Hepatic stellate cell (primary cell): ENCODE measurements around the gene SLC26A9.
"Not testable (repeated sequence)": the region's sequence is repeated elsewhere in the genome, so short reads cannot be mapped to it uniquely, and the experiment has no call there.

ENCODE experiments used
- DNase-seq: peaks from one replicate; pipeline ENCODE4 v3.0.0; 2011; ENCODE audit warnings: low spot score

The SLC26A9 gene

GRCh38 chr1:205924460-205924790, 18.8 kb downstream of the SLC26A9 start:
- DNase-seq = no peak

GRCh38 chr1:205923651-205924459, 19.4 kb downstream of the SLC26A9 start:
- no peak for DNase-seq

- no peak for DNase-seq
Observed at GRCh38 chr1:205922806-205923205, 20.4 kb downstream of the SLC26A9 start.

DNA sequence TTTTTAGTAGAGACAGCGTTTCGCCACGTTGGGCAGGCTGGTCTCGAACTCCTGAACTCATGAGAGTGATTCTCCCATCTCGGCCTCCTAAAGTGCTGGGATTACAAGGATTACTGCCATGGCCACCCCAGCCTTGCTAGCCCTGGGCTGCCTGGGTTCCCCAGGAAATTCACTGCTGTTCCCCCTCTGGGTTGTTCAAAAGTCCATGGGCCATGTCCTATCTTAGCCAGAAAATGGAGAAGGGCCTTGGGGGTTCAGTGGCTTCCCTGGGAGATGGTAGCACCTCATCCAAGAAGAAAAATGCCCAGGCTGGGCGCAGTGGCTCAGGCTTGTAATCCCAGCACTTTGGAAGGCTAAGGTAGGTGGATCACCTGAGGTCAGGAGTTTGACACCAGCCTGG, 20.9 kb downstream of the SLC26A9 start:
- no peak for DNase-seq

DNA sequence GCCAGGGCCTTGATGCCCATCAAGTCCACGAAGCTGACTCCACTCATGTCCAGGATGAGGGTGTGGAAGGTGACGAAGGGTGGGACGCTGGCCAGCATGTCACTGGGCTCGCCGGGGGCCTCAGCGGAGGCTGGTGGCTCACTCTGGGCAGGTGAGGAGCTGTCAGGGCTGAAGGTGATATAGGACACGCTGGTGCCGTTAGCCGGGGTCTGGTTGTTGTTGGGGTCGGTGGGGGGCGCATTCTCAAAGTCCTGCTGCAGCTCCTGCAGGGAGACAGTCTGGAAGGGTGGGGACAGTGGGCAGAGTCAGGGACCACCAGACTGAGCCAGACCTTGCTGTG, 21.7 kb downstream of the SLC26A9 start:
- DNase-seq = no peak

- DNase-seq = no peak
Observed at GRCh38 chr1:205920861-205921569, 22.2 kb downstream of the SLC26A9 start.

- peak; percentile 53 for DNase-seq
Observed at GRCh38 chr1:205920159-205920558, 23.1 kb downstream of the SLC26A9 start.

DNA sequence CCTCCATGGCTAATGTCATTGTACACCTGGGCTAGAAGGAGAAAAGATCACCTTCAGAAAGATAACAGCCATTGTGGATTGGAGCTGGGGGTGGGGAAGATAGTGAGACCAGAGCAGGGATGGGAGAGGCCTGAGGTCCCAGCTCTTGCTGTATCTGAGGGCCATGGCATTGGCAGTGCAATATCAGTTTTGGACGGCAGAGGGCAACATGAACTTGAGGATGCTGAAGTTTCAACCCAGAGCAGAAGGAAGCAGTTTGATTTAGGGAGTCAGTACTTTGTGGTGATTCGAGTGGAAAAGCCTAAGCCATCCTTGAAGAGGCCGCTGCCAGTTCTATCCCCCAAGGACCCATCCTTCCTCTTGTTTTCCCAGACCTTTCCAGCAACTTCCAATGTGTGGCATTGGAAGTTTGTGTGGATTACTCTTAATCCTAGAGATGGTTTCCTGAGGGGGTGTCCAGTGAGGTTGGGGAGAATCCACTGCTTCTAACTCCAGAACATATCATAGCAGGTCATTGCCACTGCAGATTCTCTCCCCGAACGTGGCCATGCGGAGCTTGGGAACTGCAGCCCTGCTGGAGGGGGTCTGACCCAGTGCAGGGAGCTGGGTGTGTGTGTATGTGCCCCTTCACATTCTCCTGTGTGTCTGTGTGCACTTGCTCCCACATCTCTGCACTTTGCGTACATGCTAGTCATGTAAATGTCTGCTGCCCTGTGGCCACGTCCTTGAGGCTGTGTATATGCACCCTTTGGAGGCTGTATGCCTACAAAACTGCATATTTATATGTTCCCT, 24.1 kb downstream of the SLC26A9 start:
- peak; percentile 83 for DNase-seq

DNA sequence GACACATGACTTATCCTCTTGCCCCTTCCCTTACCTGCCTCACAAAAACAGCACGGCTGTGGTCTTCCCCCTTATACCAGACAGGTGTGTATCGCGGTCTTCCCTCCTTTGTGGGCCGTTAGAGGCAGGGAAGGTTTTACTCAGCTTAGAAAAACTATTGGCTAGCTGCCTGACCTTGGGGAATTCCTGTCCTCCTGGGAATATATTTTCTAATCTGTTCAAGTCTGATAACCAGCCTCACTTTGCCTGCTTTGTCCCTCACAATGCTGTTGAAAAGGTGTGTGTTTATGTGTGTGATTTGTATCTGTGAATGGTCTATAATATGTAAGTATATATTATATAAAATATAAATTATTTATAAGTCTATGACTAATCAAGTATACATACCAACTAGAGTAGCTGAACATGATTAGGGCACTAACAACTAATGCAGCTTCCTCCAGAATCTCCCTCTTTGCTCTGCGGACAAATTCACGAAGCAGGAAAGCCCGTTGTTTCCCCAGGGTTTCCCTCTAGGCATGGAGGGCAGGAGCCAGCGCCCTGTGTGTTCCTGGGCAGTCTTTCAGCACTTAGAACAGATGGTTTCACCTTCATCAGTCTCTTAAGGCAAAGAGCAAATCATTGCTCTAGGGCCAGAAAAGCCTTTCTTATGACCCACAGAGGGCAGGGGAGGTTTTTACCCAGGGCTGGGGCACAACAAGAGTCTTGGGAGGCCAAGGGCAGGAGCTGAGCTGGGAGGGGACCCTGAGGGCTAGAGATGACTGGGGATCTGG, 25.6 kb downstream of the SLC26A9 start:
- DNase-seq = no peak

DNA sequence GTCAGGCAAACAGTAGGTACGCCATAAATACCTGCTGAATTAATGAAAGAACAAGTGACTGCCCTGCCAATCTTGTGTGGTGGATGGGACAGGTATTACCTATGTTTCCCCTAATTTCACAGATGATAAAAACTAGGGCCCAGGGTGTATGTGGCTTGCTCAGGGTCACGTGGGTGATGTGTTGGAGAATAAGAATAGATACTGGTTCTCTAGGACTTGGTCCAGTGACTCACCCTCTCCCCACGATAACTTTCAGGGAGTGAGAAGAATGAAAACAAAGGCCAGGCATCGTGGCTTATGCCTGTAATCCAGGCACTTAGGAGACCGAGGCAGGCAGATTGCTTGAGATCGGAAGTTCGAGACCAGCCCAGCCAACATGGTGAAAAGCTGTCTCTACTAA, 26.7 kb downstream of the SLC26A9 start:
- no peak for DNase-seq

DNA sequence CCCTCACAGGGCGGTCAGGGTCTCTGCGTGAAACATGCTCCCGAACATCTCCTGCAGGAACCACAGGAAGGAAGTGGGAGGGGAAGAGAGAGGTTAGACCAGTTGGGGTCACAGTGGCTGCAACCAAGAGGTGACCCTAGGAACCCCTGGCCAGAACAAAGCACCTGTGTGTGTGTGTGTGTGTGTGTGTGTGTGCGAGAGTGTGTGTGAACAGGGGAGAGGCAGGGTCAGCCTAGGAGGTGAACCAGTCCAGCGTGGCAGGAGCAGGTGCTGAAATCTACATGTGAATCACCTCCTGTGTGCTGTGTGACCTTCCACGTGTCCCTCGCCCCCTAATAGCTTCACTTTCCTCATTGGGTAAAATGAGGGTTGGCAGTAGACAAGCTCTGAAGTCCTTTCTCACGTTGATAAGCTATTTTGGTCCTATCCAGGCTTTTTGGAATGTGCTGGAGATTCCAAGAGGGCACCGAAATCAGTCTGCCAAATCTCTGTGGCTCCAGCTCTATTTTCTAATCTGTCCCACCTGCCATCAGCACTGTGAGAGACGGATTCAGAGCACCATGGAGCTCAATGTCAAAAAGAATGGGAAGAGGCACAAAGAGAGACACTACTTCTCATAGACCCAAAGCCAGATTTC, 27.8 kb downstream of the SLC26A9 start:
- DNase-seq = no peak

DNA sequence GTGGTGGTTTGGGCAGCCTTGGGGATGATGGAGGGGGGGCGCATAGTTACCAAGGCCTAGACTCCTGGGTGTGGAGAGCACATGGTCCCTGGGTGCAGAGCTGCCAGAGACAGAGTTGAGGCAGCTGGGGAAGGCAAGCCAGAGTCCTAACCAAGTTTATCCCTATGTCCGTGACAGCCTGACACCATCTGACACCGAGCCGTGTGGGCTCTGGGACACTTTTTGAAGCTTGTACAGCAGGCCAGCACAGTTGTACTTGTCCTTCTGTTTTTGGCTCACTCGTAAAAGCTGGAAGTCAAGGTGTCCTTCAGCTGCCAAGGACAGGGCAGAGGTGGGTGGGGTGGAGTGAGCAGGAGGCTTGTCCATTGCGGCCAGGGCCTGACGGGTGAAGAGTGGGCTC, 28.5 kb downstream of the SLC26A9 start:
- DNase-seq = no peak

- DNase-seq = no peak
Observed at GRCh38 chr1:205914155-205914507, 29.1 kb downstream of the SLC26A9 start.

GRCh38 chr1:205913451-205914154, 29.7 kb downstream of the SLC26A9 start:
- DNase-seq = no peak

GRCh38 chr1:205907794-205908193, 35.5 kb downstream of the SLC26A9 start:
- no peak for DNase-seq

GRCh38 chr1:205905095-205905494, 38.2 kb downstream of the SLC26A9 start:
- DNase-seq = not testable (repeated sequence)

GRCh38 chr1:205896351-205896750, 46.9 kb downstream of the SLC26A9 start:
- no peak for DNase-seq

GRCh38 chr1:205894119-205894518, 49.1 kb downstream of the SLC26A9 start:
- DNase-seq = not testable (repeated sequence)

DNA sequence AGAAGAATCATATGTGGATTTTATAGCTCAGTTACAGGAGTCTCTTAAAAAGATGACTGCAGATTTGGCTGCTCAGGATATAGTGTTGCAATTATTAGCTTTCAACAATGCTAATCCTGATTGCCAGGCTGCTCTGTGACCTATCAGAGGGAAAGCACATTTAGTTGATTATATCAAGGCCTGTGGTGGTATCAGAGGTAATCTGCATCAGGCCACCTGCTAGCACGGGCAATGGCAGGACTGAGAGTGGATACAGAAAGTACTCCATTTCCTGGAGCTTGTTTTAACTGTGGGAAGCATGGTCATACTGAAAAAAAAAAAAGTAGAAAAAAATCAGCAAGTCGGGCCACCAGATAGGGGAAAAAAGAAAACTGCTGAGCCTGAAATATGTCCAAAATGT, 51.1 kb downstream of the SLC26A9 start:
- not testable (repeated sequence) for DNase-seq

- not testable (repeated sequence) for DNase-seq
Observed at GRCh38 chr1:205891481-205891880, 51.8 kb downstream of the SLC26A9 start.

GRCh38 chr1:205890631-205891030, 52.6 kb downstream of the SLC26A9 start:
- DNase-seq = not testable (repeated sequence)
